22Rv1 (cell line): ENCODE results near the gene LRCH2.

Source experiments
- CTCF ChIP-seq: fragments of 450-650 bp; IDR thresholded peaks from 2 replicates; pipeline ENCODE4 v1.5.1; 2017; ENCODE audit warnings: mild to moderate bottlenecking
- ZFX ChIP-seq: fragments of 450-650 bp; IDR thresholded peaks from 2 replicates; pipeline ENCODE4 v1.6.1; 2017; ENCODE audit warnings: antibody characterized with exemption, borderline replicate concordance

- no peak for TF ChIP-seq CTCF
- no peak for TF ChIP-seq ZFX
These were observed 165.0 kb downstream of the LRCH2 start for GRCh38 chrX:115068896-115069295.
